A673 (cell line): ENCODE results near the gene LCN10. TPM values are rescaled to one million over a fixed set of nuclear protein-coding genes. Genes with fewer than 3 reads are reported as not detected.

Source experiments
- BruUV-seq: library from RNA; stranded (reverse); fragments of 400-500 nt; replicated peaks from 2 replicates; lab custom pipeline; 2021; lab: Mats Ljungman, UMichigan
- CTCF ChIA-PET: fragments of 300-600 bp; sonication (Branson Sonifier 250); formaldehyde crosslinking; loops from one replicate; lab custom pipeline; 2022; ENCODE audit warnings: antibody characterized with exemption; lab: Charles Lee
- POLR2A ChIA-PET: fragments of 300-600 bp; sonication (Branson Sonifier 250); formaldehyde crosslinking; loops from one replicate; lab custom pipeline; 2022; ENCODE audit warnings: antibody characterized with exemption; ENCODE audit not compliant: low non-redundant PET; lab: Charles Lee
- DNase-seq: peaks from one replicate; pipeline ENCODE4 v3.0.0-alpha.2; 2015; ENCODE audit warnings: low spot score
- H3K27ac ChIP-seq: fragments of 200-600 bp; sonication (generic); 2 replicates; pipeline ENCODE4 v1.5.1; 2016; ENCODE audit warnings: mixed run types, low read depth, mild to moderate bottlenecking, mixed read lengths, antibody characterized with exemption, low read length; ENCODE audit not compliant: poor library complexity, severe bottlenecking
- H3K27me3 ChIP-seq: fragments of 200-600 bp; sonication (generic); replicated peaks from 2 replicates; pipeline ENCODE4 v1.6.1; 2017; ENCODE audit warnings: mixed run types, low read depth, mild to moderate bottlenecking, mixed read lengths, antibody characterized with exemption, low read length; ENCODE audit not compliant: insufficient read depth, poor library complexity
- H3K36me3 ChIP-seq: fragments of 200-600 bp; sonication (generic); 2 replicates; pipeline ENCODE4 v1.6.1; 2016; ENCODE audit warnings: mixed run types, mild to moderate bottlenecking, mixed read lengths, antibody characterized with exemption, low read length; ENCODE audit not compliant: insufficient read depth, poor library complexity, severe bottlenecking
- H3K4me1 ChIP-seq: fragments of 200-600 bp; sonication (generic); 2 replicates; pipeline ENCODE4 v1.6.1; 2017; ENCODE audit warnings: mixed run types, mild to moderate bottlenecking, mixed read lengths, antibody characterized with exemption, low read length; ENCODE audit not compliant: insufficient read depth, poor library complexity, severe bottlenecking
- H3K4me3 ChIP-seq: fragments of 200-600 bp; sonication (generic); 2 replicates; pipeline ENCODE4 v1.5.1; 2016; ENCODE audit warnings: low read depth, mixed run types, mild to moderate bottlenecking, mixed read lengths, low read length; ENCODE audit not compliant: poor library complexity, severe bottlenecking
- H3K9me3 ChIP-seq: fragments of 200-600 bp; sonication (generic); 2 replicates; pipeline ENCODE4 v1.6.1; 2016; ENCODE audit warnings: mixed run types, low read depth, mild to moderate bottlenecking, mixed read lengths, antibody characterized with exemption, low read length; ENCODE audit not compliant: poor library complexity, severe bottlenecking
- EZH2 ChIP-seq: fragments of 200-600 bp; sonication (generic); IDR thresholded peaks from 2 replicates; pipeline ENCODE4 v1.6.1; 2017; ENCODE audit warnings: borderline replicate concordance, low read depth, mild to moderate bottlenecking, mixed read lengths, antibody characterized with exemption, low read length; ENCODE audit not compliant: poor library complexity, severe bottlenecking
- intact Hi-C: fragments of 100-400 bp; cut with micrococcal nuclease; formaldehyde crosslinking; loops from one replicate; pipeline ENCODE4 v1.10.0; 2022; ENCODE audit not compliant: unreplicated experiment
- total RNA-seq: library from RNA; stranded (reverse); gene quantifications from 2 replicates; pipeline ENCODE4 v1.2.3, GENCODE V29; 2021
- TF ChIP-seq, protein P1 (sequence below): fragments of 300-800, 200-600 bp; sonication (generic); conservative IDR thresholded peaks from 2 replicates; pipeline ENCODE4 v1.5.1; 2017; ENCODE audit warnings: low read depth, mild to moderate bottlenecking, antibody characterized with exemption, low read length, moderate library complexity, mixed read lengths

Gene LCN10
- total RNA-seq, 1 experiment from 2014 or later, result 0.15 TPM

- BruUV-seq, result no TSS peak
- H3K36me3 ChIP-seq, result no peaks in the 10 kb centered on the region
- CTCF ChIA-PET, result no interaction called here
- TF ChIP-seq, protein P1, sequence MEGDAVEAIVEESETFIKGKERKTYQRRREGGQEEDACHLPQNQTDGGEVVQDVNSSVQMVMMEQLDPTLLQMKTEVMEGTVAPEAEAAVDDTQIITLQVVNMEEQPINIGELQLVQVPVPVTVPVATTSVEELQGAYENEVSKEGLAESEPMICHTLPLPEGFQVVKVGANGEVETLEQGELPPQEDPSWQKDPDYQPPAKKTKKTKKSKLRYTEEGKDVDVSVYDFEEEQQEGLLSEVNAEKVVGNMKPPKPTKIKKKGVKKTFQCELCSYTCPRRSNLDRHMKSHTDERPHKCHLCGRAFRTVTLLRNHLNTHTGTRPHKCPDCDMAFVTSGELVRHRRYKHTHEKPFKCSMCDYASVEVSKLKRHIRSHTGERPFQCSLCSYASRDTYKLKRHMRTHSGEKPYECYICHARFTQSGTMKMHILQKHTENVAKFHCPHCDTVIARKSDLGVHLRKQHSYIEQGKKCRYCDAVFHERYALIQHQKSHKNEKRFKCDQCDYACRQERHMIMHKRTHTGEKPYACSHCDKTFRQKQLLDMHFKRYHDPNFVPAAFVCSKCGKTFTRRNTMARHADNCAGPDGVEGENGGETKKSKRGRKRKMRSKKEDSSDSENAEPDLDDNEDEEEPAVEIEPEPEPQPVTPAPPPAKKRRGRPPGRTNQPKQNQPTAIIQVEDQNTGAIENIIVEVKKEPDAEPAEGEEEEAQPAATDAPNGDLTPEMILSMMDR, result no peak
- no peak for TF ChIP-seq EZH2
- intact Hi-C loops, result no loop called here
- H3K9me3 ChIP-seq, result no peaks in the 10 kb centered on the region
- no peak overlapping the region for H3K4me3 ChIP-seq
- H3K27me3 ChIP-seq, result no peaks in the 10 kb centered on the region
- H3K27ac ChIP-seq, result no peak overlapping the region
- peaks cover 1% of the 10 kb centered on the region for H3K4me1 ChIP-seq
- no peak for DNase-seq
- POLR2A ChIA-PET, result no interaction called here
These were observed 51.9 kb downstream of the LCN10 start for GRCh38 chr9:136690806-136691261.

GRCh38 chr9:136690104-136690805 is 52.5 kb downstream of the LCN10 start:
- ChIA-PET POLR2A (no interaction called here), CTCF (no interaction called here)
- TF ChIP-seq, protein P1, result no peak
- TF ChIP-seq EZH2, result no peak
- Histone ChIP-seq H3K27me3 (no peaks in the 10 kb centered on the region), H3K4me1 (peaks cover 6% of the 10 kb centered on the region), H3K27ac (no peak overlapping the region), H3K36me3 (no peaks in the 10 kb centered on the region), H3K9me3 (no peaks in the 10 kb centered on the region), H3K4me3 (no peak overlapping the region)
- no TSS peak for BruUV-seq
- no peak for DNase-seq
- intact Hi-C loops, result no loop called here

- POLR2A ChIA-PET, result no interaction called here
- Histone ChIP-seq H3K9me3 (no peaks in the 10 kb centered on the region), H3K36me3 (no peaks in the 10 kb centered on the region), H3K27ac (no peak overlapping the region), H3K4me3 (no peak overlapping the region), H3K27me3 (no peaks in the 10 kb centered on the region), H3K4me1 (peaks cover 6% of the 10 kb centered on the region)
- no TSS peak for BruUV-seq
- CTCF ChIA-PET, result no interaction called here
- intact Hi-C loops, result no loop called here
- DNase-seq, result no peak
- no peak for TF ChIP-seq EZH2
- TF ChIP-seq, protein P1, result no peak
These were observed 53.7 kb downstream of the LCN10 start for GRCh38 chr9:136689108-136689460.
